Adrenal gland (tissue), 5 donors: ENCODE data around the gene HIRA.

Source experiments
- POLR2A ChIP-seq, 2 donors: fragments of 450-650 bp; IDR thresholded peaks; one replicate each; pipeline ENCODE4 v1.6.1; 2017; ENCODE audit warnings: antibody characterized with exemption in 2 of 2, mild to moderate bottlenecking in 2 of 2, moderate library complexity in 1 of 2
- TF ChIP-seq, protein P1 (sequence below), 6 experiments: fragments of 450-650 bp in 4 of 6; fragments of 200-600 bp in 2 of 6; sonication (generic) in 1 of 6; IDR thresholded peaks; 1 replicate in 5 of 6; 2 replicates in 1 of 6; pipeline versions ENCODE4 v1.5.1 to v1.8.0; 2016 to 2021; ENCODE audit warnings: antibody characterized with exemption in 6 of 6, mild to moderate bottlenecking in 2 of 6, moderate library complexity in 1 of 6
- donor health status: DM: no; HTN: no; CAD: no.

DNA sequence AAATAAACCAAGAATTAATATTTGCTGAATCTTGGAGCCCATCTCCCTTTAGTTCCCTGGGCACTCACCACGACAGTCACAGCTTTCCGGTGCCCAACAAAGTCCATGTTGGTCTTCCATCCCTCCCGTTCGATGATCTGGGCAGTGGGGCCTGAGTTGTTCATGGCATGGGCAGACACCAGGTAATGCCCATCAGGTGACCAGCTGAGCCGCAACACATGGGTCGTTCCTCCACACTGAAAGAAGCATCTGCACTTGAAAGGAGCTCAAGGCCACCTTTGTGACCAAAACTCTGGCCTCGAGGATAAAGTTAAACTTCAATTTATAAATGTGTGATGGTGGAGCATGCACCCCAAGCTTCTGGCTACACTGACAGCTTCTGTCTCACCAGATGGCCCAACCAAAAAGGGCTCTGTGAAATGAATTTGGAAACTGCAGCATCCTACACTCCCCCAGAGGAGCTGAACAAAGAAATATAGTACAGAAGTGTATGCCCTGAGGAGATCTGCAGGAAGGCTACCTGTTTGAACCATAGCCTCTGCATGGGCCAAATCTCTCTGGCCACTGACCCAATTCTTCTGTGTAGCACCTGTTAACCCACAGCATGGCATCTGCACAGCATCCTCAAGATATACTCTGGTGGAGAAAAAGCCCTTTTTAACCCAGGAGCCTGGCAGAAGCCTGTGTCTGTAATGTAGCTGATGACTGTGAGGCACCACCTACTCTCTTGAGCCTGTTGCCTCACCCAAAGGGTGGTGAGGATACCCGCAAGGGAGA, 37.1 kb downstream of the HIRA start:
- no peak for TF ChIP-seq POLR2A (IDR thresholded peaks at IDR 0.05)
- TF ChIP-seq, protein P1, sequence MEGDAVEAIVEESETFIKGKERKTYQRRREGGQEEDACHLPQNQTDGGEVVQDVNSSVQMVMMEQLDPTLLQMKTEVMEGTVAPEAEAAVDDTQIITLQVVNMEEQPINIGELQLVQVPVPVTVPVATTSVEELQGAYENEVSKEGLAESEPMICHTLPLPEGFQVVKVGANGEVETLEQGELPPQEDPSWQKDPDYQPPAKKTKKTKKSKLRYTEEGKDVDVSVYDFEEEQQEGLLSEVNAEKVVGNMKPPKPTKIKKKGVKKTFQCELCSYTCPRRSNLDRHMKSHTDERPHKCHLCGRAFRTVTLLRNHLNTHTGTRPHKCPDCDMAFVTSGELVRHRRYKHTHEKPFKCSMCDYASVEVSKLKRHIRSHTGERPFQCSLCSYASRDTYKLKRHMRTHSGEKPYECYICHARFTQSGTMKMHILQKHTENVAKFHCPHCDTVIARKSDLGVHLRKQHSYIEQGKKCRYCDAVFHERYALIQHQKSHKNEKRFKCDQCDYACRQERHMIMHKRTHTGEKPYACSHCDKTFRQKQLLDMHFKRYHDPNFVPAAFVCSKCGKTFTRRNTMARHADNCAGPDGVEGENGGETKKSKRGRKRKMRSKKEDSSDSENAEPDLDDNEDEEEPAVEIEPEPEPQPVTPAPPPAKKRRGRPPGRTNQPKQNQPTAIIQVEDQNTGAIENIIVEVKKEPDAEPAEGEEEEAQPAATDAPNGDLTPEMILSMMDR (IDR thresholded peaks at IDR 0.05), result no peak
